Measurements from ENCODE around the gene AP4B1.

Gene AP4B1

DNA sequence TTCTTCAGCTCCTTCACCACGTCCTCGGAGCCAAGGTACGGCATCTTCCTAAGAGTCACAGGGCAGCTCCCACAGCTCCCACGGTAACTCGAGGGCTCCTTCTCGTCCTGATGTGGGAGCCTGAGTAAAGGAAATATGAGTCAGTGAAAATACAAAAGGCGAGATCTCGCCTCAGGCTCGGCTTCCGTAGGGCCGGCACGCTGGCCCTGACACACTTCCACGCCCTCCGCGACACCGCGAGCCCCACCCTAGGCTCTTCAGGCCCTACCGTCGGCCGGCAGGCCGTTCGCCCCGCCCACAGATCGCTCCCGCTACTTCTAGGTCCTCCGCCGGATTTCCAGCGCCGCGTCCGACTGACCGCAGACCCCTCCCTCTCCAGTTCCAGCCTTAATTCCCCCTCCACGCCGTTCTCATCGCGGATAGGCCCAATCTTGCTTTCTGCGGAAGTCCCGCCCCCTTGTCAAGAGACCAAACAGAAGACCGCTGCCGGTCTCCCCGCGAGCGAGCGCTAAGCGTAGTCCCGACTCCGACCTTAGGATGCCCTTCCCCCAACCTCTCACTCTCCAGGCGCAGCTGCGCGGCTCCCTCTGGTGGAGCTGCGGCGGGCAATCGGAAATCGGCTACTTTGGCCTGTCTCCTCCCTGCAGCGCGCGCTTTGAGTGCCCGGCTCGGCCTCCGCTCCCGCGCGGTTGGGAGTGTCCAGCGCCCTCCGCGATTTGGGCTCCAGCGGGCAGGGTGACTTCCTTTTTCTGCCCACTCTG lies at the start of gene AP4B1, which contains the start of gene DCLRE1B (continued):
- TF ChIP-seq ZNF785 (tag by site-specific recombination; IDR thresholded peaks at IDR 0.05) = no peak
- TF ChIP-seq, protein P1, sequence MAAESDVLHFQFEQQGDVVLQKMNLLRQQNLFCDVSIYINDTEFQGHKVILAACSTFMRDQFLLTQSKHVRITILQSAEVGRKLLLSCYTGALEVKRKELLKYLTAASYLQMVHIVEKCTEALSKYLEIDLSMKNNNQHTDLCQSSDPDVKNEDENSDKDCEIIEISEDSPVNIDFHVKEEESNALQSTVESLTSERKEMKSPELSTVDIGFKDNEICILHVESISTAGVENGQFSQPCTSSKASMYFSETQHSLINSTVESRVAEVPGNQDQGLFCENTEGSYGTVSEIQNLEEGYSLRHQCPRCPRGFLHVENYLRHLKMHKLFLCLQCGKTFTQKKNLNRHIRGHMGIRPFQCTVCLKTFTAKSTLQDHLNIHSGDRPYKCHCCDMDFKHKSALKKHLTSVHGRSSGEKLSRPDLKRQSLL (tag by site-specific recombination; IDR thresholded peaks at IDR 0.05) = peak; percentile 44; the same call in 1 of the 2 replicates
- TF ChIP-seq OSR2 (tag by site-specific recombination; IDR thresholded peaks at IDR 0.05) = peak; percentile 68; the same call in 1 of the 2 replicates
- no peak for TF ChIP-seq ZNF302 (tag by site-specific recombination; IDR thresholded peaks at IDR 0.05; ENCODE audit: low read depth)
- TF ChIP-seq ZNF239 (tag by site-specific recombination; IDR thresholded peaks at IDR 0.05) = peak; percentile 94
- TF ChIP-seq ZNF10 (tag by site-specific recombination; IDR thresholded peaks at IDR 0.05) = peak; percentile 9; the same call in 1 of the 2 replicates
- no peak for TF ChIP-seq ZNF23 (tag by site-specific recombination; IDR thresholded peaks at IDR 0.05; ENCODE audit: borderline replicate concordance)
- TF ChIP-seq ZNF76 (tag by site-specific recombination; IDR thresholded peaks at IDR 0.05; ENCODE audit: borderline replicate concordance, low read depth) = peak; percentile 83; the same call in 1 of the 2 replicates
- peak; percentile 47; the same call in 1 of the 2 replicates for TF ChIP-seq ZNF558 (tag by site-specific recombination; IDR thresholded peaks at IDR 0.05)
- TF ChIP-seq ZNF701 (tag by site-specific recombination; IDR thresholded peaks at IDR 0.05) = no peak
- TF ChIP-seq ZNF16 (tag by site-specific recombination; IDR thresholded peaks at IDR 0.05; ENCODE audit: low read depth) = no peak
- peak; percentile 69 for TF ChIP-seq ZNF660 (tag by site-specific recombination; IDR thresholded peaks at IDR 0.05)
- peak; percentile 70; the same call in 1 of the 2 replicates for TF ChIP-seq TCF7L2 (IDR thresholded peaks at IDR 0.05; ENCODE audit: borderline replicate concordance, low read depth, low read length)
- TF ChIP-seq, protein P2, sequence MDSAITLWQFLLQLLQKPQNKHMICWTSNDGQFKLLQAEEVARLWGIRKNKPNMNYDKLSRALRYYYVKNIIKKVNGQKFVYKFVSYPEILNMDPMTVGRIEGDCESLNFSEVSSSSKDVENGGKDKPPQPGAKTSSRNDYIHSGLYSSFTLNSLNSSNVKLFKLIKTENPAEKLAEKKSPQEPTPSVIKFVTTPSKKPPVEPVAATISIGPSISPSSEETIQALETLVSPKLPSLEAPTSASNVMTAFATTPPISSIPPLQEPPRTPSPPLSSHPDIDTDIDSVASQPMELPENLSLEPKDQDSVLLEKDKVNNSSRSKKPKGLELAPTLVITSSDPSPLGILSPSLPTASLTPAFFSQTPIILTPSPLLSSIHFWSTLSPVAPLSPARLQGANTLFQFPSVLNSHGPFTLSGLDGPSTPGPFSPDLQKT (IDR thresholded peaks at IDR 0.05; ENCODE audit: borderline replicate concordance, low read depth, low read length) = no peak
- TF ChIP-seq, protein P3, sequence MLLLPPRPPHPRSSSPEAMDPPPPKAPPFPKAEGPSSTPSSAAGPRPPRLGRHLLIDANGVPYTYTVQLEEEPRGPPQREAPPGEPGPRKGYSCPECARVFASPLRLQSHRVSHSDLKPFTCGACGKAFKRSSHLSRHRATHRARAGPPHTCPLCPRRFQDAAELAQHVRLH (tag by site-specific recombination; IDR thresholded peaks at IDR 0.05) = peak; percentile 5; the same call in 1 of the 2 replicates
- TF ChIP-seq KLF8 (tag by site-specific recombination; IDR thresholded peaks at IDR 0.05) = peak; percentile 89
- no peak for TF ChIP-seq ZNF626 (tag by site-specific recombination; IDR thresholded peaks at IDR 0.05)
- TF ChIP-seq MEIS1 (CRISPR knock-in tag; IDR thresholded peaks at IDR 0.05; ENCODE audit: borderline replicate concordance) = no peak
- TF ChIP-seq, protein P4, sequence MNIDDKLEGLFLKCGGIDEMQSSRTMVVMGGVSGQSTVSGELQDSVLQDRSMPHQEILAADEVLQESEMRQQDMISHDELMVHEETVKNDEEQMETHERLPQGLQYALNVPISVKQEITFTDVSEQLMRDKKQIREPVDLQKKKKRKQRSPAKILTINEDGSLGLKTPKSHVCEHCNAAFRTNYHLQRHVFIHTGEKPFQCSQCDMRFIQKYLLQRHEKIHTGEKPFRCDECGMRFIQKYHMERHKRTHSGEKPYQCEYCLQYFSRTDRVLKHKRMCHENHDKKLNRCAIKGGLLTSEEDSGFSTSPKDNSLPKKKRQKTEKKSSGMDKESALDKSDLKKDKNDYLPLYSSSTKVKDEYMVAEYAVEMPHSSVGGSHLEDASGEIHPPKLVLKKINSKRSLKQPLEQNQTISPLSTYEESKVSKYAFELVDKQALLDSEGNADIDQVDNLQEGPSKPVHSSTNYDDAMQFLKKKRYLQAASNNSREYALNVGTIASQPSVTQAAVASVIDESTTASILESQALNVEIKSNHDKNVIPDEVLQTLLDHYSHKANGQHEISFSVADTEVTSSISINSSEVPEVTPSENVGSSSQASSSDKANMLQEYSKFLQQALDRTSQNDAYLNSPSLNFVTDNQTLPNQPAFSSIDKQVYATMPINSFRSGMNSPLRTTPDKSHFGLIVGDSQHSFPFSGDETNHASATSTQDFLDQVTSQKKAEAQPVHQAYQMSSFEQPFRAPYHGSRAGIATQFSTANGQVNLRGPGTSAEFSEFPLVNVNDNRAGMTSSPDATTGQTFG (tag by site-specific recombination; IDR thresholded peaks at IDR 0.05; ENCODE audit: borderline replicate concordance) = no peak
- TF ChIP-seq, protein P5, sequence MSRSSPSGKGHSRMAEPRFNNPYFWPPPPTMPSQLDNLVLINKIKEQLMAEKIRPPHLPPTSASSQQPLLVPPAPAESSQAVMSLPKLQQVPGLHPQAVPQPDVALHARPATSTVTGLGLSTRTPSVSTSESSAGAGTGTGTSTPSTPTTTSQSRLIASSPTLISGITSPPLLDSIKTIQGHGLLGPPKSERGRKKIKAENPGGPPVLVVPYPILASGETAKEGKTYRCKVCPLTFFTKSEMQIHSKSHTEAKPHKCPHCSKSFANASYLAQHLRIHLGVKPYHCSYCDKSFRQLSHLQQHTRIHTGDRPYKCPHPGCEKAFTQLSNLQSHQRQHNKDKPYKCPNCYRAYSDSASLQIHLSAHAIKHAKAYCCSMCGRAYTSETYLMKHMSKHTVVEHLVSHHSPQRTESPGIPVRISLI (tag by site-specific recombination; IDR thresholded peaks at IDR 0.05) = no peak
- peak; percentile 58; the same call in 1 of the 2 replicates for TF ChIP-seq ZBTB21 (tag by site-specific recombination; IDR thresholded peaks at IDR 0.05)
- TF ChIP-seq ZNF664 (tag by site-specific recombination; IDR thresholded peaks at IDR 0.05) = no peak
- TF ChIP-seq SP3 (tag by site-specific recombination; IDR thresholded peaks at IDR 0.05) = peak; percentile 91
- TF ChIP-seq ZNF747 (tag by site-specific recombination; IDR thresholded peaks at IDR 0.05) = no peak
- TF ChIP-seq, protein P6, sequence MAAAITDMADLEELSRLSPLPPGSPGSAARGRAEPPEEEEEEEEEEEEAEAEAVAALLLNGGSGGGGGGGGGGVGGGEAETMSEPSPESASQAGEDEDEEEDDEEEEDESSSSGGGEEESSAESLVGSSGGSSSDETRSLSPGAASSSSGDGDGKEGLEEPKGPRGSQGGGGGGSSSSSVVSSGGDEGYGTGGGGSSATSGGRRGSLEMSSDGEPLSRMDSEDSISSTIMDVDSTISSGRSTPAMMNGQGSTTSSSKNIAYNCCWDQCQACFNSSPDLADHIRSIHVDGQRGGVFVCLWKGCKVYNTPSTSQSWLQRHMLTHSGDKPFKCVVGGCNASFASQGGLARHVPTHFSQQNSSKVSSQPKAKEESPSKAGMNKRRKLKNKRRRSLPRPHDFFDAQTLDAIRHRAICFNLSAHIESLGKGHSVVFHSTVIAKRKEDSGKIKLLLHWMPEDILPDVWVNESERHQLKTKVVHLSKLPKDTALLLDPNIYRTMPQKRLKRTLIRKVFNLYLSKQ (tag by site-specific recombination; IDR thresholded peaks at IDR 0.05; ENCODE audit: borderline replicate concordance) = no peak
- TF ChIP-seq ZNF426 (tag by site-specific recombination; IDR thresholded peaks at IDR 0.05) = no peak
- no peak for TF ChIP-seq ZNF837 (tag by site-specific recombination; IDR thresholded peaks at IDR 0.05)
- peak; percentile 74; the same call in 1 of the 2 replicates for TF ChIP-seq ZNF394 (tag by site-specific recombination; IDR thresholded peaks at IDR 0.05; ENCODE audit: borderline replicate concordance)
